Smooth muscle cell (in vitro differentiated cells): ENCODE measurements around the gene ATP11A. TPM values are rescaled to one million over a fixed set of nuclear protein-coding genes. Genes with fewer than 3 reads are reported as not detected.

Experiments
- DNase-seq: peaks from one replicate; lab custom pipeline; 2025; ENCODE audit not compliant: unreplicated experiment; lab: John Stamatoyannopoulos, UW
- H2AFZ ChIP-seq: fragments of 200-600 bp; sonication (generic); 2 replicates; pipeline ENCODE4 v1.6.0; 2016; ENCODE audit warnings: antibody characterized with exemption, low read depth, mild to moderate bottlenecking
- H3F3A ChIP-seq: fragments of 200-600 bp; sonication (generic); 2 replicates; pipeline ENCODE4 v1.6.0; 2017; ENCODE audit warnings: antibody characterized with exemption, low read depth
- H3K27ac ChIP-seq: fragments of 200-600 bp; sonication (generic); 2 replicates; pipeline ENCODE4 v1.5.1; 2016; ENCODE audit warnings: low read depth, mild to moderate bottlenecking
- H3K27me3 ChIP-seq: fragments of 200-600 bp; sonication (generic); 2 replicates; pipeline ENCODE4 v1.6.1; 2016; ENCODE audit warnings: low read depth, mild to moderate bottlenecking
- H3K36me3 ChIP-seq: fragments of 200-600 bp; sonication (generic); 2 replicates; pipeline ENCODE4 v1.5.1; 2016; ENCODE audit warnings: low read depth
- H3K4me1 ChIP-seq: fragments of 200-600 bp; sonication (generic); 2 replicates; pipeline ENCODE4 v1.5.1; 2016; ENCODE audit warnings: low read depth
- H3K4me2 ChIP-seq: fragments of 200-600 bp; sonication (generic); 2 replicates; pipeline ENCODE4 v1.6.0; 2016; ENCODE audit warnings: mild to moderate bottlenecking
- H3K4me3 ChIP-seq: fragments of 200-600 bp; sonication (generic); 2 replicates; pipeline ENCODE4 v1.5.1; 2016; ENCODE audit warnings: mild to moderate bottlenecking
- H3K79me2 ChIP-seq: fragments of 200-600 bp; sonication (generic); 2 replicates; pipeline ENCODE4 v1.6.0; 2016; ENCODE audit warnings: low read depth, mild to moderate bottlenecking
- H3K9ac ChIP-seq: fragments of 200-600 bp; sonication (generic); 2 replicates; pipeline ENCODE4 v1.6.0; 2016; ENCODE audit warnings: low read depth
- H3K9me3 ChIP-seq: fragments of 200-600 bp; sonication (generic); replicated peaks from 2 replicates; pipeline ENCODE4 v1.5.1; 2016; ENCODE audit warnings: low read depth
- H4K20me1 ChIP-seq: fragments of 200-600 bp; sonication (generic); 2 replicates; pipeline ENCODE4 v1.6.0; 2016; ENCODE audit warnings: low read depth
- WGBS: methylation state at CpG from one replicate; pipeline ENCODE4 v1.1.7; 2016; ENCODE audit warnings: low lambda C conversion rate; 5-methylcytosine and 5-hydroxymethylcytosine counted together
- polyA plus RNA-seq: library from polyadenylated mRNA; unstranded; fragments of >200 nt; fragmentation: Nextera tagmentation; extraction: Ambion mirVana; gene quantifications from 2 replicates; pipeline ENCODE4 v1.2.1, GENCODE V29; 2016
- total RNA-seq: library from RNA; depleted of rRNA; stranded (reverse); fragments of >200 nt; gene quantifications from 2 replicates; pipeline ENCODE4 v1.2.3, GENCODE V29; 2014
- TF ChIP-seq, protein P1 (sequence below): fragments of 200-600 bp; sonication (generic); IDR thresholded peaks from 2 replicates; pipeline ENCODE4 v1.5.1; 2017; ENCODE audit warnings: borderline replicate concordance, mild to moderate bottlenecking, antibody characterized with exemption; ENCODE audit not compliant: insufficient read depth, poor library complexity, severe bottlenecking

ATP11A gene
- total and polyA plus RNA-seq, 2 experiments from 2014 or later = 6.5 to 7.5 TPM

DNA sequence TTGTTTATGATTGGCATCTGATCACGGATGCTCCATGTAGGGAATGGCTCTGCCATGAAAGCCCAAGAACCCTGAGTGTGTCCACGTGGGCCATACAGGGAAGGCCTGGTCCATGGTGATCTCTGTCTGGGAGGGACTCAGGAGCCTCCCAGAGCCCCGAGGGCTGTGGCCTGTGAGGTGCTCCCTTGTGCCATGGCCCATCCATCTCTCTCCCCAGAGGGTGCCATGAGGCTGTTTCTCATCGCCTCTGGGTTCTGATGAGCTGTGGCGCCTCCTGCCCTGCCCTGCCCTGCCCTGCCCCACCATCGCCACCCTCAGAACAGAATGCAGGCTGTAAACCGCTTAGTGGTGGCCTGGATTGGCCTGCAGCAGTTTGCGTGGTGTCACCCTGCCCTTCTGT is 83.1 kb downstream of the ATP11A start:
- H3K27ac ChIP-seq = no peak overlapping the region
- H3K27me3 ChIP-seq = no peaks in the 10 kb centered on the region
- 94% methylated on average over 7 of the region's 8 CpGs for WGBS
- no peak overlapping the region for H2AFZ ChIP-seq
- H3K4me3 ChIP-seq = no peak overlapping the region
- H3K36me3 ChIP-seq = no peaks in the 10 kb centered on the region
- no peaks in the 10 kb centered on the region for H3F3A ChIP-seq
- no peaks in the 10 kb centered on the region for H3K4me1 ChIP-seq
- no peak for DNase-seq
- H3K79me2 ChIP-seq = peaks cover 16% of the 10 kb centered on the region
- no peak overlapping the region for H3K4me2 ChIP-seq
- TF ChIP-seq, protein P1, sequence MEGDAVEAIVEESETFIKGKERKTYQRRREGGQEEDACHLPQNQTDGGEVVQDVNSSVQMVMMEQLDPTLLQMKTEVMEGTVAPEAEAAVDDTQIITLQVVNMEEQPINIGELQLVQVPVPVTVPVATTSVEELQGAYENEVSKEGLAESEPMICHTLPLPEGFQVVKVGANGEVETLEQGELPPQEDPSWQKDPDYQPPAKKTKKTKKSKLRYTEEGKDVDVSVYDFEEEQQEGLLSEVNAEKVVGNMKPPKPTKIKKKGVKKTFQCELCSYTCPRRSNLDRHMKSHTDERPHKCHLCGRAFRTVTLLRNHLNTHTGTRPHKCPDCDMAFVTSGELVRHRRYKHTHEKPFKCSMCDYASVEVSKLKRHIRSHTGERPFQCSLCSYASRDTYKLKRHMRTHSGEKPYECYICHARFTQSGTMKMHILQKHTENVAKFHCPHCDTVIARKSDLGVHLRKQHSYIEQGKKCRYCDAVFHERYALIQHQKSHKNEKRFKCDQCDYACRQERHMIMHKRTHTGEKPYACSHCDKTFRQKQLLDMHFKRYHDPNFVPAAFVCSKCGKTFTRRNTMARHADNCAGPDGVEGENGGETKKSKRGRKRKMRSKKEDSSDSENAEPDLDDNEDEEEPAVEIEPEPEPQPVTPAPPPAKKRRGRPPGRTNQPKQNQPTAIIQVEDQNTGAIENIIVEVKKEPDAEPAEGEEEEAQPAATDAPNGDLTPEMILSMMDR = no peak
- H3K9ac ChIP-seq = no peak overlapping the region
- no peaks in the 10 kb centered on the region for H3K9me3 ChIP-seq
- peaks cover 89% of the 10 kb centered on the region for H4K20me1 ChIP-seq

DNA sequence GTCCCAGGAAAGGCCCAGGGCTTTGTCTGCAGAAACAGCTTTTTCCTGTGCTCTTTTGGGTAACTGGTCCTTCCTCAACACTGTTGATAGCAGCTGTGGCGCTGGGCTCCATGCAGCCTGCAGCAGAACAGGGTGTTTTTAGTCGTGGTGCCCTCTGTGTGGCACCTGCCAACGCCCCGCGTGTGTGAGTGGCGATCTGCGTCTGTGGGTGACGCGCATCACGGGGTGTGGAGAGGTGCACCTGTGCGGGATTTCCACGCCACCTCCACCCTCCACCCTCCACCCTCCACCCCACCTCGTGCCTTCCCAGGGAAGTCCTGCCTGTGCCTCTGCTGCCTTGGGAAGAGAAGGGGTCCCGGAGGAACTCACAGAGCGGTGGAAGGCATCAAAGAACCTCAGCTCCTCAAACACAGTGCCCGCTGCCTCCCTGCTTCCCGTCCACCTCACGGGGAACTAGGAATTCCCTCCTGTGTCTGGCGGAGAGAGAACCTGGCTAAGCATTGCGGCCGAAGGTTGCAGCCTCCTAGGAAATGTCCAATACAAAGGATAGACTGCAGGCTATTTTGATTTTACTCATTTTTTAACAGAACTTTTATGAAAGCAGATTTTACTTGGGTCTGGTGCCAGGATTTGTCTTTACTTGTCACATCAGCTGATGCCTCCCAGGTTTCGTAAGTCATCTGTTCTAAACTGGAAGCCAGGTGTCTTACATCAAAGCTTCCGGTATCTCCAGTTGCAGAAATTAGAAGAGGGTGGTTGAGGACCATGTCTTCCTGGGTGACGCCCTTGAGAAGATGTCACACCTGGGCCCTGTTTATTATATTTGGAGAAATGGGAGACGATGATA is 84.0 kb downstream of the ATP11A start:
- no peak for DNase-seq
- Histone ChIP-seq H3K4me2 (no peak overlapping the region), H3K36me3 (no peaks in the 10 kb centered on the region), H3F3A (no peaks in the 10 kb centered on the region), H3K9me3 (no peaks in the 10 kb centered on the region), H3K79me2 (peaks cover 16% of the 10 kb centered on the region), H3K27me3 (no peaks in the 10 kb centered on the region), H3K4me1 (no peaks in the 10 kb centered on the region), H3K9ac (no peak overlapping the region), H4K20me1 (peaks cover 84% of the 10 kb centered on the region), H3K4me3 (no peak overlapping the region), H3K27ac (no peak overlapping the region), H2AFZ (no peak overlapping the region)
- WGBS = 94% methylated on average over 19 of the region's 25 CpGs
- TF ChIP-seq, protein P1 = no peak

DNA sequence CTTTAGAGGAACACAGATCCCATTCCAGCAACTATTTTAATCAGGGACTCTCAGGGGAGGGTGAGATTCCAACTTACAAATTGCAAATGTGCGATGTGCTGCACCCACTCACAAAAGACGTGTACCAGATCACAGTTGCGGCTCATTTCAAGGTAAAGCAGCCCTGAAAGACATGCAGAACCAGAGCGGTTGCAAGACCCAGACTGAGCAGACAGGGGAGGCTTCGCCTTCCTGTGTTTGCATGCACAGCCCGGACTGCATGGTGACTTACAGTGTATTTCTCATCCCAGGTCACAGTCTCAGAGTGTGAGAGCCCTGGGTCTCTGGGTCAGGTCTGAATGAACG is 84.6 kb downstream of the ATP11A start:
- no peaks in the 10 kb centered on the region for H3K9me3 ChIP-seq
- no peaks in the 10 kb centered on the region for H3K4me1 ChIP-seq
- no peaks in the 10 kb centered on the region for H3K36me3 ChIP-seq
- no peaks in the 10 kb centered on the region for H3F3A ChIP-seq
- no peak overlapping the region for H3K9ac ChIP-seq
- peaks cover 16% of the 10 kb centered on the region for H3K79me2 ChIP-seq
- TF ChIP-seq, protein P1 = no peak
- H2AFZ ChIP-seq = no peak overlapping the region
- DNase-seq = no peak
- H4K20me1 ChIP-seq = peaks cover 78% of the 10 kb centered on the region
- 92% methylated on average over 7 of the region's 7 CpGs for WGBS
- no peaks in the 10 kb centered on the region for H3K27me3 ChIP-seq
- H3K4me2 ChIP-seq = no peak overlapping the region
- no peak overlapping the region for H3K4me3 ChIP-seq
- no peak overlapping the region for H3K27ac ChIP-seq
